ENCODE measurements around the gene NTMT1.

DNA sequence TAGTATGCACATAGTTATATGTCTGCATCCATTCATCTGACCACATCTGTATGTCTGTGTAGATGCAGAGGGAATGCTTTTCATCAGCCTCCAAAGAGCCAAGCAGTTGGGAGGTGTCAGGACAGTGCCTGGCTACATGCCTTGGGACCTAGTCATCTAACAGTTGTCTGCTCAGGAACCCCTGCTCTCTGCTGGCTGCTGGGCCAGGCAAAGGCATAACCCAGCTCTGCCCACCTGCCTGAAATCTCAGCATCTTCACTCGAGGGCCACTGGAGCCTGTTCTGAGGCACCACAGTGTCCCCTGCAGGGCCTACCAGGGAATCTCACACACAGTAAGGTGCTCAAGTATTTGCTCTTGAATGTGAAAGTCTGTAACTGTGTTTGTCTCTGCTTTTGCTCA lies 8.8 kb upstream of the NTMT1 start:
- TF ChIP-seq ZNF274 (IDR thresholded peaks at IDR 0.05; ENCODE audit: low read depth, low read length) = no peak
- no peak for TF ChIP-seq YY1 (IDR thresholded peaks at IDR 0.05; ENCODE audit: insufficient read depth, insufficient read length)
